ENCODE results near the gene FRMD4B.
"Not testable (repeated sequence)": the region's sequence is repeated elsewhere in the genome, so short reads cannot be mapped to it uniquely, and the experiment has no call there.

The FRMD4B gene

DNA sequence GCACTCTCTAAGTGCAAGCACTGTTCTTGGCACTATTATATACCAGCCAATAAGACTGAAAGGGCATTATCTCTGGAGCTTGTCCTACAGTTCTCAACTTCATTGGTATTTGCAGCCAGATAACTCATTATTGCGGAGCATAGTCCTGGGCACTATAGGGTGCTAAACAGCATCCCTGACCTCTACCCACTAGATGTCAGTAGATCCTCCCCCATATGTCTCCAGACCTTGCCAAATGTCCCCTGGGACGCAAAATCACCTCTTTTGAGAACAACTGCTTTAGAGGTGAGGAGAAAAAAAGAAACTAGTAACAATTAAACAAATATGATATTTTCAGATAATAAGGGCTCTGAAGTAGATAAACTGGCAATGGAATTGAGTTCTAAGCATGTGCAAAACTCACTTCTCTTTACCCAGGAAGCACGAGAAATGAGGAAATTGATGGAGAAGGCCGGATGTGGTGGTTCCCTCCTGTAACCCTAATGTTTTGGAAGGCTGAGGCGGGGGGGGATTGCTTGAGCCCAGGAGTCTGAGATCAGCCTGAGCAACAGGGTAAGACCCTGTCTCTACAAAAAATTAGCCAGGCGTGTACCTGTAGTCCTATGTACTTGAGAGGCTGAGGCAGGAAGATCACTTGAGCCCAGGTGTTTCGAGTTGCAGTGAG lies 61.4 kb downstream of the FRMD4B start:
- Mint-ChIP-seq H3K27ac (peak overlapping the region in 1 of 2 donors; percentile 80), H3K27me3 (no peaks in the 10 kb centered on the region), H3K9me3 (no peaks in the 10 kb centered on the region), H3K4me1 (peaks cover 58% of the 10 kb centered on the region), H3K4me3 (peak overlapping the region in 1 of 2 donors; percentile 28)
- ATAC-seq (peak; percentile 79), DNase-seq (peak in 1 of 2 donors; percentile 30)

DNA sequence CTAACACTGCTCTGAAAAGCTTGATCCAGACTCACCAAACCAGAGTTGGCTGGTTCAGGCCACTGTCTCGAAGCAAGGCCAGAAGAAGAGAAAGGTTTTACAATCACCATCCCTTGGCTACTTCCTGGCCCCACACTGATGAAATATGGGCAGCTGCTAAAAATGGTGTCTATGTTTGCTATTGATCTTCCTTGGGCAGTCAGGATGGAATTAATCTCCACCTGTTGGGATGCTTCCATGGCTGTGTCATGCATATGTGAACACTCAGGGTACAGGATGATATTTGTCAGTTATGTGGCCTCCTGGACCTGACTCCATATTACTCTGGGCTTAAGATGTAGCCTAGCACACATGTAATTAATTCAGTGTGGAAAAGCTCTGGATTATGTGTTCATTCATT lies 61.9 kb downstream of the FRMD4B start:
- H3K4me3 Mint-ChIP-seq: no peak overlapping the region
- H3K4me1 Mint-ChIP-seq: peaks cover 57% of the 10 kb centered on the region
- H3K27me3 Mint-ChIP-seq: no peaks in the 10 kb centered on the region
- H3K27ac Mint-ChIP-seq: no peak overlapping the region
- no peak for DNase-seq
- no peak for ATAC-seq
- H3K9me3 Mint-ChIP-seq: no peaks in the 10 kb centered on the region

DNA sequence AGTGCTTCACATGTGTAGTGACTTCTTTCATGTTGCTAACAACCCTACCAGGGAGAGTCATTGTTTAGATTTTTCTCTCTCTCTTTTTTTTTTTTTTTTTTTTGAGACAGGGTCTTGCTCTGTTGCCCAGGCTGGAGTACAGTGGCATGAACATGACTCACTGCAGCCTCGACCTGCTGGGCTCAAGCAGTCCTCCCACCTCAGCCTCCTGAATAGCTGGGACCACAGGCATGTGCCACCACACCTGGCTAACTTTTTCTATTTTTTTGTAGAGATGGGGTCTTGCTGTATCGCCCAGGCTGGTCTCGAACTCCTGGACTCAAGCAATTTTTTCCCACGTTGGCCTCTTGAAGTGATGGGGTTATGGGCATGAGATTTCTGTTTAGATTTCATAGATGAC lies 63.4 kb downstream of the FRMD4B start:
- H3K4me1 Mint-ChIP-seq: peaks cover 42% of the 10 kb centered on the region
- H3K27ac Mint-ChIP-seq, H3K27me3 Mint-ChIP-seq, ATAC-seq, H3K4me3 Mint-ChIP-seq, H3K9me3 Mint-ChIP-seq, DNase-seq: not testable (repeated sequence)

DNA sequence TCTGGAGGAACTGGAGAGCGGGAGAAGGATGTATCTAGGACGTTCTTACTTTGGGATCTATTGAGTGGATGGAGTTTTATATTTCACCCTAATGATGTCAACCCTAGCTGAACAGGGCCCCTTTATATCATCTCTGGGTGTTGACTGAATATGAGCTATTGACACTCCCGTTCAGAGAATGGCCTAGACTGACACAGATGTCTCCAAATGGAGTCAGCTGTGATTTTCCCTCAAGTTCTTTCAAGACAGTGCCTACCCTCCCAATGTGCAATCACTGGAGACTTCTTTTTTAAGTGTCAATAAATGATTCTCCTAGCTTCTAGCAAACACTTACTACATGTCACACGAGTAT lies 63.8 kb downstream of the FRMD4B start:
- H3K27ac Mint-ChIP-seq: no peak overlapping the region
- ATAC-seq (no peak), DNase-seq (no peak)
- no peaks in the 10 kb centered on the region for H3K27me3 Mint-ChIP-seq
- H3K9me3 Mint-ChIP-seq: no peaks in the 10 kb centered on the region
- H3K4me3 Mint-ChIP-seq: no peak overlapping the region
- H3K4me1 Mint-ChIP-seq: peaks cover 38% of the 10 kb centered on the region

DNA sequence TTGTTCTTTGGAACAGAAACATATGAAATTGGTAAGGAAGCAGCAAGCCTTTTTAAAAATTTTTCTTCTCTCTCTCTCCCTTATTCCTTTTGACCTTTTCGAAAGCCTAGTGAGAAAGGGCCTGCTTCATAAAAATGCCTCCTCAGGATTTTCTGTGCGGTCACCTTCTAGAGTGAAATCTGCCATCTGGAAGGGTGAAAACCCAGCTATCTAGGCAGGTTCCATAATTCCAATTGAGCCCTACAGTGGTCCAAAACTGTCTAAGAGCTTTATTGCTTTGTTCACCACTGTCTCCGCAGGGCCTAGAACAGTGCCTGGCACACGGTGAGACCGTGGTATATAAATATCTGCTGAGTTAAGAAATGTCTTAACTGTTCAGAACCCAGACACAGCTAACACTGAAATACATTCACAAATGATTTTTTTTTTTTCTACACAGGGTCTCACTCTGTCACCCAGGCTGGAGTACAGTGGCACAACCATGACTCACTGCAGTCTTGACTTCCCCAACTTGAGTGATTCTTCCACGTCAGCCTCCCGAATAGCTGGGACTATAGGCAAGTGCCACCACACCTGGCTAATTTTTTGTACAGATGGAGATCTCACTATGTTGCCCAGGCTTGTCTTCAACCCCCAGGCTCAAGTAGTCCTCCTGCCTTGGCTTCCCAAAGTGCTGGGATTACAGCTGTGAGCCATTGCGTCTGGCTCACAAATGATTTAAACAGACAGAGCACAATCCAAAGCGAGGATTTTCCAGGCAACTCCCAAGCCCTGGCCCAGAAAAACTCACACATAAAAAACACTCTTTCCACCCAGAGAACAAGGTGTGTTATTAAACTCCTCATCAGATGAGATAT lies 64.4 kb downstream of the FRMD4B start:
- ATAC-seq (no peak), DNase-seq (no peak)
- Mint-ChIP-seq H3K27me3 (no peaks in the 10 kb centered on the region), H3K27ac (no peak overlapping the region), H3K4me3 (no peak overlapping the region), H3K9me3 (no peaks in the 10 kb centered on the region), H3K4me1 (peaks cover 32% of the 10 kb centered on the region)

DNA sequence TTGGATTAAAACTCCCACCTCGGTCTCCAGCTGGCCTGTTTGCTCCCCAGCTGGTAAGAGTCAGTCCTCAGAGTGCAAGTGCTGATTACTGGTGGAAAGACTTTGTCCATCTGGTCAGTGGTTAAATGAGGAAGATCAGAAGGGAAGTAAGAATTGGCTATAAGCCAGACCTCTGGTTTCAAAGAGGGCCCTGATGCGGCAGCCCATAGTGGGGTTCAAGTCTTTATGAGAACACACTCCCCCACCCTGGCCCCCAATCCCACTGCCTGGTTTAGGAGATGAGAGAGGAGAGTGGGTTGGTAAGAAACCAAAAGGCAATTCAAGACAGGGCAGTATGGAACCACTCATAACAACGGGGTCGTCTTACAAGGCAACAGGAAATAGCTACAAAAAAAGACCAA lies 65.0 kb downstream of the FRMD4B start:
- DNase-seq: no peak
- Mint-ChIP-seq H3K27ac (no peak overlapping the region), H3K27me3 (no peaks in the 10 kb centered on the region), H3K4me1 (peaks cover 26% of the 10 kb centered on the region), H3K4me3 (no peak overlapping the region), H3K9me3 (no peaks in the 10 kb centered on the region)
- ATAC-seq: no peak

DNA sequence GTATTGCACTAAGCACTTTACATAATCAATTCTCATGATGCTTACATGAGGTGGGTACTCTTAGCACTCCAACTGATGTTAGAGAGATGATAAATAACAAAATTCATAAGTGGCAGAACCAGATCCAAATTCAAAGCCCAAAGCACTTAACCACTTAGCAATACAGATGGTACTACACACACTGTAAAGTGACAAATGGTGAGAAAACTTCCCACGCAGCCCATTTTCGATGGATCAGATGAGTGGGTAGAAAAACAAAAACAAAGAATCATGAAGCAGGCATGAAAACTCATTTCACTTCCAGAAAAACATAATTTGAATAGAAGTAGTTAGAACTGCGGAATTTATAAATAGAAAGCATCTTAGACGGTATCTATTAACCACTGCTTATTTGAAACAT lies 66.2 kb downstream of the FRMD4B start:
- Mint-ChIP-seq H3K4me1 (peaks cover 14% of the 10 kb centered on the region), H3K27me3 (no peaks in the 10 kb centered on the region), H3K27ac (no peak overlapping the region), H3K9me3 (no peaks in the 10 kb centered on the region), H3K4me3 (no peak overlapping the region)
- DNase-seq (no peak), ATAC-seq (no peak)

DNA sequence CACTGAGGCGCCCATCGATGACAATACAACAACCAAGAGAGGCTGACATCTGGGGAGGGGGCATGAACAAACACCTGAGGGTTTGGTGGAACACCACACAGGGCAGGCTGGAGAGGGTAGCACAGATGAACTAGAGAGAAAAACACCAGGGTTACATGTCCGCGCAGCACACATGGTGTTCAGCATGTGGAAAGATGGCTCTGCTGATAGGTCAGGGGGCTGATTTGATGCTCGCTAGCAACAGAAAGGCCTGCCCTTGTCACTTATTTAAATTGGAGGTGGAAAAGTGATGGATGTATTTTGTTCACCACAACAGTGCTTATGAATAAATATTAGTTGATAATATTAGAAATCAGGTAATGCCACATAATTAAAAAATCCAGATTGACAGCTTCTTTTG lies 67.5 kb downstream of the FRMD4B start:
- DNase-seq (no peak), ATAC-seq (no peak)
- Mint-ChIP-seq H3K4me3 (no peak overlapping the region), H3K27ac (no peak overlapping the region), H3K27me3 (no peaks in the 10 kb centered on the region), H3K9me3 (no peaks in the 10 kb centered on the region), H3K4me1 (peaks cover 9% of the 10 kb centered on the region)

DNA sequence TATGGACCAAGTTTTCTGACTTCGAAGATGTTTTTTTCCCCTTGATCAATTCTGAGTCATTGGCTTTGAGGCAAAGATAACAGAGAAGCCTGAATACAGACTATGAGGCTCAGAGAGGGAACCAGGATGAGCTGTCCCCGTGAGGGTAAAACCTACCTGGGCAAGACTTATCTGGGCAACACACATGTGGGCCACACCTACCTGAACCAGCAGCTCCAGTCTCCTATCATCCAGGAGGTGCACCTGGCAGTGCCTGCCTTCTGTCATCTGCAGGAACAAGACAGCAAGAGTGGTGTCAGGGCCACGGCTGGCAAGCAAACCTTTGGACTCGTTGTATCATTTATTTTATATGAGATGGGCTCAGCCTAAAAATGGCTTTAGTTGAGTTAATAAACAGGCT lies 72.6 kb downstream of the FRMD4B start:
- H3K4me3 Mint-ChIP-seq: no peak overlapping the region
- DNase-seq: no peak
- H3K4me1 Mint-ChIP-seq: no peaks in the 10 kb centered on the region
- H3K27me3 Mint-ChIP-seq: no peaks in the 10 kb centered on the region
- no peak overlapping the region for H3K27ac Mint-ChIP-seq
- no peak for ATAC-seq
- H3K9me3 Mint-ChIP-seq: no peaks in the 10 kb centered on the region

DNA sequence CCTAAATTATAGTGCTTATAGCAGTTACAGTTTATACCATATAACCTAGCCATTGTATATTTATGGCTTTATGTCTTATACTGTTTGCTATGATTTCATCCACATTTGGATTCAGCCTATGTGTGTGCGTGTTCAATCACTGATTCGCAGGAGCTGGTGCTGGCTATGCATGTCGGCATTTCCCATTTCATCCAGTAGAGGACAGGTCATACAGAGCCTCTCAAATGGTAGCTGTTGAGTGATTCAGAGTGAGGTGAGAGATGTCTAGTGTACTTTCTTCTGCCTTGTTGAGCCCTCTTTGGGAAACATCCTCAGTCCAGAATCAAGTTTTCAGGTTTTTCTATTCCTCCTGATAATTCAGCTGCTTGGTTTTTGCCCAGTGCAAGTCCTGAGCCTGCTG lies 76.1 kb downstream of the FRMD4B start:
- Mint-ChIP-seq H3K4me3 (no peak overlapping the region), H3K4me1 (peaks cover 20% of the 10 kb centered on the region), H3K27me3 (no peaks in the 10 kb centered on the region), H3K9me3 (no peaks in the 10 kb centered on the region), H3K27ac (no peak overlapping the region)
- DNase-seq: no peak
- peak; percentile 43 for ATAC-seq

DNA sequence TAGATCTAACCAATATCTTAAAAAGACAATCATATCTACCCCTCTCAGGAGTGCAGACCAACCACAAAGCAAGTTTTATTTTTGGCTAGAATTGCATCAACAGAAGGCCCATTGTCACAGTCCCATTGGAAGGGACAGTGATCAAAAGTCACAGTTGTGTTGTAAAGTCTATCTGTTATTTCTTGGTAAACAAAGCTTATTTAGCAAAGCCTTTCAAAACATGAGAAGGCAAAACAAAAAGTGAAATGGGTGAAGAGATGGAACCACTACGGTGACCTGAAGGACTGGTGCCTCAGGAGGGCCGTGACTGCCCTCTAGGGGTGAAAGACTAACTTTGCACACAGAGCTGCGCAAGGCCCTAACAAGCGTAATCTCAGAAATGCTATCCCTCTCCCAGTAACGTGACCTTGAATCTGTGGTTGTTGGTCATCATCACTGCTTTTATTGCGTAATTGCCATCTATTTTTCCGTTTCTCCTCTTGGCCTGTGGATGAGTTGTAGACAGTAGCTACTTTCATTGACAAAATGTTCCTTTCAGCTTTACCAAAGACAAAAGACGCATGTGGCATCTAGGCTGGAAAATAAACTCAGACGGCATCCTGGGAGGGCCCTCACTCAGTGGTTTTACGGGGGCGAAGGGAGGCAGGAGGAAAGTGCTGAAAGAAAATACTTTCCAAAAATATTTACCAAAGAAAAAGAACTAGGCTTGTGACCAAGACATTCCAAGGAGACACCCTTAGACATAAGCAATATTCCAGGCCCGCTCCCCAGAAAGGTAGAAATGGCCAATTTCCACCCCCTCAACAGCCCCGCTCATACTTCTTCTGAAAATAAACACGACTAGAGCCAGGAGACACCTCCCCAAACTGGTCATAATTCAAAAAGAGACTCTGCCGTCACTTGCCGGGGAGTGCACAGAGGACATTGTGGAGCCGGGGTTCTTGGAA lies 79.4 kb downstream of the FRMD4B start:
- Mint-ChIP-seq H3K27ac (peak overlapping the region in 1 of 2 donors; percentile 34), H3K27me3 (no peaks in the 10 kb centered on the region), H3K9me3 (no peaks in the 10 kb centered on the region), H3K4me3 (peak overlapping the region; percentile 28 to 60), H3K4me1 (peaks cover 24% of the 10 kb centered on the region)
- ATAC-seq (peak; percentile 91), DNase-seq (peak; percentile 59 to 73)

DNA sequence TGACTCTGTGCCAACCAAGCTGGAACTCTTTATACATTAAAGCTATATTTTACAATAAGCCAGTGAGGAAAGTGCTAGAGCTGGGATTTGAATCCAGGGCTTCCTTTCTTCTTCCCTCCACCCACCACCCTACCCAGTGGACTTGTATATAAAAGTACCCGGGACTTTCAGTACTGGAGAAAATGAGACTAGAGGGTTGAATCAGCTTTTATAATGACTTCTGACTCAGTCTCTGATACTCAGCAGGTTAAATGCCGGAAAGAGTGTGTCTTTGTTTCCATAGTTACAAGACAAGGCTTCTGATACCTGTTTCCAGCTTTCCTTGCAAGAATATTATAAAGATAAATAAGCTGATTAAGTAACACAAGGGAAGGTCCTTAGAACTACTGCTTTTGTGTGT lies 80.9 kb downstream of the FRMD4B start:
- Mint-ChIP-seq H3K27ac (peak overlapping the region in 1 of 2 donors; percentile 97), H3K4me3 (peak overlapping the region in 1 of 2 donors; percentile 33), H3K27me3 (no peaks in the 10 kb centered on the region), H3K4me1 (peaks cover 24% of the 10 kb centered on the region), H3K9me3 (no peaks in the 10 kb centered on the region)
- DNase-seq: no peak
- peak; percentile 82 for ATAC-seq

DNA sequence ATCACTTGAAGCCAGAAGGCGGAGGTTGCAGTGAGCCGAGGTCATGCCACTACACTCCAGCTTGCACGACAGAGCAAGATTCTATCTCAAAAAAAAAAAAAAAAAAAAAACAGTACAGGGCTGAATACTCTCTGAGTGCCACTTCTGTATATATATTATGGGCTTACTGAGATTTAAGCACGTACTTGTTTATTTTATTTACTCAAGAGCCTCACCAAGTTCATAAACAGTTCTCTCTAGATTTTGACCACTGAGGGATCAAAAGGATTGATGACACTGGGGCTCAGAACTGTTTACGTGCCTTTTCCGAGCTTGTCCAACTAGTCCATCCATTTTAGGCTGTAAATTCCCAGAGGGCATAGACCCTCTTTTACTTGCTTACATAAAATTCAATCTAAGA lies 81.5 kb downstream of the FRMD4B start:
- H3K4me1 Mint-ChIP-seq: peaks cover 24% of the 10 kb centered on the region
- H3K4me3 Mint-ChIP-seq: no peak overlapping the region
- DNase-seq (no peak), ATAC-seq (no peak)
- no peaks in the 10 kb centered on the region for H3K9me3 Mint-ChIP-seq
- no peaks in the 10 kb centered on the region for H3K27me3 Mint-ChIP-seq
- H3K27ac Mint-ChIP-seq: no peak overlapping the region

DNA sequence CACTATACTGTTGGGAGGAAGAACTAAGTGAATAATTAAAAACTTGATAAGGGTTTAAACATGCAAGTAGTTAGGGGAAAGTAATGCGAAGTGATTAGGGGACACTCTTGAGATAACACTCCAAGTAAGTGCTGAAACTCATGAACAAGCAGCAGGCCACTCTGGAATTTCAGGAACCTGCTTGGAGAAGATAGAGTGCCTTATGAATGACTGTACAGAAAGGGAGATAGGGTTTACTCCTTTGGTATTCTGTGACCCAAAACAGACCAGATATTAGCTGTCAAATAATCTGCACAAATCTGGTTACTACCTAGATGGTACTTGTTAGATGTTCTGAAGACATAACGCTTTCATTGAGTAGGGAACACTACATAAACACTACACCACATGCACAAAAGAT lies 85.6 kb downstream of the FRMD4B start:
- no peak overlapping the region for H3K27ac Mint-ChIP-seq
- H3K9me3 Mint-ChIP-seq: no peaks in the 10 kb centered on the region
- H3K4me1 Mint-ChIP-seq: peaks cover 14% of the 10 kb centered on the region
- ATAC-seq (no peak), DNase-seq (no peak)
- H3K4me3 Mint-ChIP-seq: no peak overlapping the region
- no peaks in the 10 kb centered on the region for H3K27me3 Mint-ChIP-seq

DNA sequence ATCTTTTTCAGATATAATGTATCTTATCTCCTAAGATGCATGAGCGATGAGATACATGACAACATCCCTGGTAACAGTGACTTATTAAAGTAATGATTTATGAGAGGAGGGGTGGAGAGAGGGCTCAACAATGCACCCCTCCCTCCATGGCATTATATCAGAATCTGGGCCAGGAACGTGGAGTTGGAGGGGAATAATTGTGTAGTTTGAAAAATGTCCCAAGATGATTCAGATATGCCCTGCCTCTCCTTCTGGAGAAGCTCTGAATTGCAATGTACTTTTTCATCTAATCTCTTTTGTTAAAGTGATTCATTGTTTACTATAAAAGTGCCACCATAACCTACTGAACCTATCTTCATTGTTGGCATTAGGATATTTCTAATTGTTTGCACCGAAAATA lies 86.5 kb downstream of the FRMD4B start:
- ATAC-seq (no peak), DNase-seq (no peak)
- Mint-ChIP-seq H3K27me3 (no peaks in the 10 kb centered on the region), H3K9me3 (no peaks in the 10 kb centered on the region), H3K27ac (no peak overlapping the region), H3K4me1 (peaks cover 5% of the 10 kb centered on the region), H3K4me3 (no peak overlapping the region)

DNA sequence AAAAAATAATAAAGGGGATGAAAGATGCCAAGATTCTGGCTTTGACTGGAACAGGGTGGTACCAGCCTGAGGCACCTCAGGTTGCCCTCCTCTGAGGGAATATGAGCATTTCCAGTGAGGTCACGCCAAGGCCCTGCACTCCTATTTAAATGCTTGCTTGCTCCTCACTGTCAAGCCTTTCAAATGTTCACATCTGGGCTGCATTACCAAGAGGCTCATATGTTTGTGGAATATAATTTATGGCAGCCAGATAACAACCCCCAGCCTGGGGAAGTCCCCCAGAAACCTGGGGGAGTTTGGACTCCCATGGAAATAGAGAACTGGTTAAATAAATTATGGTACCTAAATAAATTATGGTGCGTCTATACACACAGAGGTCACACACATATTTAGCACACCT lies 88.4 kb downstream of the FRMD4B start:
- Mint-ChIP-seq H3K4me3 (no peak overlapping the region), H3K4me1 (peaks cover 5% of the 10 kb centered on the region), H3K27me3 (no peaks in the 10 kb centered on the region), H3K9me3 (no peaks in the 10 kb centered on the region), H3K27ac (no peak overlapping the region)
- ATAC-seq: no peak
- DNase-seq: no peak

All from stimulated activated naive CD8-positive, alpha-beta T cell treated with anti-CD3 and anti-CD28 coated beads, Interleukin-15, amount 100 ng/mL, for 72 hours (primary cell).